Measurements from ENCODE around the gene REG1B. TPM values are rescaled to one million over a fixed set of nuclear protein-coding genes. Genes with fewer than 3 reads are reported as not detected.

The REG1B gene
- total RNA-seq, 1 donor from 2014 or later = not detected

DNA sequence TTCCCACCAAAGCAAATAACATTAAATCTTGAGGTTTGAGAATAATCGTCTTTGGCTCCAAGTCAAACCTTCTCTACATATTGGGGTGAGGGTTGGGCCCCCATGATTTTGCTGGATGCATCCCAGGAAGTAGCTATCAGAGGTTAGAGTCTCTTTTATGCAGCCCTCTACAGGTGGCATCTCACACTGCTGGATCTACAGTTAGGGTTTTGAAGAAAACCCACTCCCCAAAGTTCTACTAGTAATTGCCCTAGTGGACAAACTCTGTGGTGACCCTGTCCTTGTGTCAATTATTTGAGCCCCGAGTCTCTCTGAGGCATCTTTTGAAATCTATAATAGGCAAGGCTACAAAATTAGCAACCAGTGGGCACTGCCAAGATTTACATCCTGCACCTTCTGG, 17.5 kb upstream of the REG1B start:
- Mint-ChIP-seq H3K27ac (no peak overlapping the region), H3K9me3 (peaks cover 7% of the 10 kb centered on the region), H3K36me3 (ENCODE audit: low read depth) (no peaks in the 10 kb centered on the region), H3K27me3 (ENCODE audit: insufficient read depth) (no peaks in the 10 kb centered on the region), H3K4me3 (no peak overlapping the region), H3K4me1 (ENCODE audit: low read depth) (no peaks in the 10 kb centered on the region)
- no peak for DNase-seq (ENCODE audit: low spot score)
- intact Hi-C loops (cut with micrococcal nuclease) = no loop called here

DNA sequence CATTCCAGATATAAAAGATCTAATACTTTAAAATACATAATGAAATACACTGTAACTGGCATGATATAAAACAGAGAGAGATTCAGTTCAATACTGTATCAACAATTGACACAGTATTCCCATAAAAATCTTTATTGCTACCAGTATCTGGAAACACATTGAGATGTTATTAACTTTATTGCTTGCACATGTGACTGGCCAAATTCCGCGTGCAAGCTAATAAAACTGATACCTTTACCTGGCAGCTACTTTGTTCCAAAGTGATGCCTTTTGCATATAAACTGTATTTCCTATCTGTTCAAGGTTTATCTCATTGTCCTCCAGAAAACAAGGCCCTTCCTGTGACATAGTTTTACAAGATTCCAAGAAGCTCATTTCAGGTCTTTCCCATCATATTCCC, 15.4 kb upstream of the REG1B start:
- Mint-ChIP-seq H3K27ac (no peak overlapping the region), H3K4me1 (ENCODE audit: low read depth) (no peaks in the 10 kb centered on the region), H3K27me3 (ENCODE audit: insufficient read depth) (no peaks in the 10 kb centered on the region), H3K4me3 (no peak overlapping the region), H3K9me3 (peaks cover 8% of the 10 kb centered on the region), H3K36me3 (ENCODE audit: low read depth) (no peaks in the 10 kb centered on the region)
- DNase-seq (ENCODE audit: low spot score) = no peak
- intact Hi-C loops (cut with micrococcal nuclease) = no loop called here

DNA sequence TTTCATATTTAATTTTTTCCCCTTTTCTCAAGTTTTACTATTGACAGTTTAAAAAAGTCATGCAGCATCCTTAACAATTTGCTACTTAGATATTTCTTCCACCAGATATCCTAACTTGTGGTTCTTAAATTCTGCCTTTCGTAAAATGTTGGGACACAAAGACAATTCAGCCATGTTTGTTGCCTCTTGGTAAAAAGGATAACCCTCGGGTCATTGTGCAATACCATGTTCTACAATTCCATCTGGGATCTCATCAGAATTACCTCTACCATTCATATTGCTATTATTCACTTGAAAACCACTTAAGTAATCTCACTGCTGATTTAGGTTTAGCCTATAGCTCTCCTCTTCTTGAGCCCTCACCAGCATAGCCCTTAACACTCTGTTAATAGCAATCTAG, 13.2 kb upstream of the REG1B start:
- intact Hi-C loops (cut with micrococcal nuclease) = no loop called here
- Mint-ChIP-seq H3K9me3 (peaks cover 15% of the 10 kb centered on the region), H3K27me3 (ENCODE audit: insufficient read depth) (no peaks in the 10 kb centered on the region), H3K4me3 (no peak overlapping the region), H3K36me3 (ENCODE audit: low read depth) (no peaks in the 10 kb centered on the region), H3K4me1 (ENCODE audit: low read depth) (no peaks in the 10 kb centered on the region), H3K27ac (no peak overlapping the region)
- no peak for DNase-seq (ENCODE audit: low spot score)

DNA sequence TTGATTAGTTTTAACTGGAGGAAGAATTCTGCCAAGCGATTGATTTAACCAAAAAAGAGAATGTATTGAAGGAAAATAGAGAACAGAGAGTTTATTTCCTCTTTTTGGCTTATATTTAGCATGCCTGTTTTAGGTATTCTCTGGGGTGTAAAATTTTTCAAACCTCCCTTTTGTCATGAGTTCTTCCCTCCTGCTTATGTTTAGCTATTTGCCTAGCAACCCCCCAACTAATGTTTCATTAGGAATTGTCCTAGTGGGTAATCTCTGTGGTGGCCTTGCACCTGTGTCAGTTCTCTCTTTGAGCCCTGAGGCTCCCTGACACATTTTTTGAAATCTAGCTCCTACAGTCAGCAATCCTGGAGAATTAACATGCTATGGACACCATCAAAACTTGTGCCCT, 12.5 kb upstream of the REG1B start:
- no peak for DNase-seq (ENCODE audit: low spot score)
- no peaks in the 10 kb centered on the region for H3K27me3 Mint-ChIP-seq (ENCODE audit: insufficient read depth)
- H3K4me1 Mint-ChIP-seq (ENCODE audit: low read depth) = no peaks in the 10 kb centered on the region
- intact Hi-C loops (cut with micrococcal nuclease) = no loop called here
- H3K27ac Mint-ChIP-seq = no peak overlapping the region
- H3K9me3 Mint-ChIP-seq = peaks cover 15% of the 10 kb centered on the region
- H3K4me3 Mint-ChIP-seq = no peak overlapping the region
- no peaks in the 10 kb centered on the region for H3K36me3 Mint-ChIP-seq (ENCODE audit: low read depth)

DNA sequence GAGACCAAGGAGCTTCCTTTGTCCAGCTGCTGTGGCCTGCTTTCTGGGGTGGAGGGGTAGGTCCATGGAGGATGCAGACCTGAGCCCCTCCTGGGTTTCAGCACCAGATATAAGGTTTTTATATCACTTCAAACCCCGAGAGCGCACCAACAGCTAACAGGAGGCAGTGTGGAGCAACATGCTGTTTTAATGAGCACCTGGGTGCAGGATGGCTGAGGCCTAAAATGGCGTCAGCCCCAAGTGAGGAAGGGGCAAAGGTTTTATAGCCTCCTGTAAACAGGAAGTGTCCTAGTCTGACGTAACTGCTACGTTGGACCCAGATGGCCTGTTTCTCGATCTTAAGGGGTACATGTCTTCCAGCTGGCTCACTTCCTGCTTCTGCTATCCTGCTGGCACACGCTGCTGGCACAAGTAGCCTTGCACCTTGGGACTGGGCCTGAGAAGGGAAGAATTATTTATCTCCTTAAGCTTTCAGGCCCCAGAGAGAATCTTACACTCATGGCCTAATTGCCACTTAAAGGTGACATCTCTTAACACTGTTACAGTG, 11.4 kb upstream of the REG1B start:
- peaks cover 15% of the 10 kb centered on the region for H3K9me3 Mint-ChIP-seq
- no peak overlapping the region for H3K27ac Mint-ChIP-seq
- no peak overlapping the region for H3K4me3 Mint-ChIP-seq
- intact Hi-C loops (cut with micrococcal nuclease) = no loop called here
- no peaks in the 10 kb centered on the region for H3K36me3 Mint-ChIP-seq (ENCODE audit: low read depth)
- H3K27me3 Mint-ChIP-seq (ENCODE audit: insufficient read depth) = no peaks in the 10 kb centered on the region
- H3K4me1 Mint-ChIP-seq (ENCODE audit: low read depth) = no peaks in the 10 kb centered on the region
- no peak for DNase-seq (ENCODE audit: low spot score)

DNA sequence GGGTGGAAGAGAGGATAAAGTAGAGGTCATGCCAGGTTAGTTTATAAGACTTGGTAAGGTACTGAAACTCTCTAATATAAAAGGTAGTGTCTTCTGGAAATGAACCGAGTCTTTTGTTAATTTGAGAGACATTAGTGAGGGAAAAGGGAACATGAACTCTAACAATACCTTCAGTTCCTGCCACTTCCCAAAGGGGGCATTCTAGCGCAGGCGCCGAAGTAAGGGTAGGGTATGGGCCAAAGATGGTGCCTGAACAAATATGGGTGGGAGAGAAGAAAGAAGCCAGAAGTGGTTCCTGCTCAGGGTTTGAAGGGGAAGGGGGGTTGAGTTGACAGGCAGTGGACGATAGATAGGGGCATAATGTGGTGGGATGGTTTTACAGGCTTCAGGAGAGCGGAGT, 10.1 kb upstream of the REG1B start:
- intact Hi-C loops (cut with micrococcal nuclease) = no loop called here
- no peak for DNase-seq (ENCODE audit: low spot score)
- Mint-ChIP-seq H3K36me3 (ENCODE audit: low read depth) (no peaks in the 10 kb centered on the region), H3K9me3 (peaks cover 15% of the 10 kb centered on the region), H3K27me3 (ENCODE audit: insufficient read depth) (no peaks in the 10 kb centered on the region), H3K4me1 (ENCODE audit: low read depth) (no peaks in the 10 kb centered on the region), H3K27ac (no peak overlapping the region), H3K4me3 (no peak overlapping the region)

DNA sequence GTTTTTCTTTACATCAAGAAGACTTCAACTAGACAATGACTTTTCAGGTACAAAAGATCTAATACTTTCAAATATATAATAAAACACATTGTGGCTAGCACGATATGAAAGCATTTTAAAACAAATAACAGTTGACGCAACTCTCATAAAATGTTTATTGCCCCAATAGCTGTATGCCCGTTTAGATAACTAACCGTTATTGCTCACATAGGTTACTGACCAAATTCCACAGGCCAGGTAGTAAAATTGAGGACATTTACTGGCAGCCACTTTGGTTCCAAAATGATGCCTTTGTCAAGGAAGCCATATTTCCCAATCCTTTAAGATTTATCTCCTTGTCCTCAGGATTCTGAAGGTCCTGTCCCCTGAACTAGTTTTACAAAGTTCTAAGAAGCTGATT, 2.9 kb upstream of the REG1B start:
- H3K27ac Mint-ChIP-seq = no peak overlapping the region
- no peak for DNase-seq (ENCODE audit: low spot score)
- no peaks in the 10 kb centered on the region for H3K4me1 Mint-ChIP-seq (ENCODE audit: low read depth)
- no peaks in the 10 kb centered on the region for H3K36me3 Mint-ChIP-seq (ENCODE audit: low read depth)
- H3K9me3 Mint-ChIP-seq = peaks cover 3% of the 10 kb centered on the region
- H3K4me3 Mint-ChIP-seq = no peak overlapping the region
- H3K27me3 Mint-ChIP-seq (ENCODE audit: insufficient read depth) = no peaks in the 10 kb centered on the region
- intact Hi-C loops (cut with micrococcal nuclease) = no loop called here

DNA sequence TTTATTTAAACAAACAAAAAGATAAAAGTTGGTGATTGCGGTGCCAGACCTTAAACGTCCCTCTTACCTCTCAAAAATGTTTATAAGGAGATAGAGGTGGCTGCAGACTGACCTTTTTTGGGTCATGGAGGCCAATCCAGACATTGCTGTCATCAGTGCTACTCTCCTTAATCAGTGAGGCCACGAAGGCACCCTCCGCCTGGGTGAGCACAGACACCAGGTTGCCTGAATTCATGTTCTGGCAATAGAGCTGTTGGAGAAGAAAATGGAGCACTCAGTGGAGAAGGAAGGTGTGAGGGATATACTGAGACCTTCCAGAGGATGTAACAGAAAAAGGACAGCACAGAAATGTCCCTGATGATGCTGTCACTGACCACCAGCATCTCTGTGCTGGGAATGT, 1.5 kb downstream of the REG1B start:
- no peak overlapping the region for H3K27ac Mint-ChIP-seq
- peaks cover 7% of the 10 kb centered on the region for H3K9me3 Mint-ChIP-seq
- no peaks in the 10 kb centered on the region for H3K36me3 Mint-ChIP-seq (ENCODE audit: low read depth)
- no peak overlapping the region for H3K4me3 Mint-ChIP-seq
- H3K27me3 Mint-ChIP-seq (ENCODE audit: insufficient read depth) = no peaks in the 10 kb centered on the region
- H3K4me1 Mint-ChIP-seq (ENCODE audit: low read depth) = no peaks in the 10 kb centered on the region
- intact Hi-C loops (cut with micrococcal nuclease) = no loop called here
- no peak for DNase-seq (ENCODE audit: low spot score)

DNA sequence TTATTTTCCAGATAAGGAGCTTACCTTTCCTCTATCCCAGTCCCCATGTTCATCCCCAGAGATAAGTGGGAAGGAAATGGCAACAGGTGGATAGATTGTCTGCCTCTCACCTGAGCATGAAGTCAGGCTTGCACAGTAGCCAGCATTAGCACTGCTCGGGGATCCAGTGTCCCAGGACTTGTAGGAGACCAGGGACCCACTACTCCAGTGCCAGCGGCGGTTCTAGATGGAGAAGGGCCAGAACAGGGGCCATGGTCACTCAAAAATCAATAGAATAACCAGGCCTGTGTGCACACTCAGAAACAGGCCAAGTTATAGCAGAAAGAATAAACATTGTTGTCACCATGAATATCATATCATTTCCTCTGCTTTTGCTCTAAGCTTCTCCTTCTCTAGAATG, 2.4 kb downstream of the REG1B start:
- H3K27me3 Mint-ChIP-seq (ENCODE audit: insufficient read depth) = no peaks in the 10 kb centered on the region
- H3K4me3 Mint-ChIP-seq = no peak overlapping the region
- no peaks in the 10 kb centered on the region for H3K4me1 Mint-ChIP-seq (ENCODE audit: low read depth)
- no peak for DNase-seq (ENCODE audit: low spot score)
- peaks cover 12% of the 10 kb centered on the region for H3K9me3 Mint-ChIP-seq
- no peaks in the 10 kb centered on the region for H3K36me3 Mint-ChIP-seq (ENCODE audit: low read depth)
- H3K27ac Mint-ChIP-seq = no peak overlapping the region
- intact Hi-C loops (cut with micrococcal nuclease) = no loop called here

DNA sequence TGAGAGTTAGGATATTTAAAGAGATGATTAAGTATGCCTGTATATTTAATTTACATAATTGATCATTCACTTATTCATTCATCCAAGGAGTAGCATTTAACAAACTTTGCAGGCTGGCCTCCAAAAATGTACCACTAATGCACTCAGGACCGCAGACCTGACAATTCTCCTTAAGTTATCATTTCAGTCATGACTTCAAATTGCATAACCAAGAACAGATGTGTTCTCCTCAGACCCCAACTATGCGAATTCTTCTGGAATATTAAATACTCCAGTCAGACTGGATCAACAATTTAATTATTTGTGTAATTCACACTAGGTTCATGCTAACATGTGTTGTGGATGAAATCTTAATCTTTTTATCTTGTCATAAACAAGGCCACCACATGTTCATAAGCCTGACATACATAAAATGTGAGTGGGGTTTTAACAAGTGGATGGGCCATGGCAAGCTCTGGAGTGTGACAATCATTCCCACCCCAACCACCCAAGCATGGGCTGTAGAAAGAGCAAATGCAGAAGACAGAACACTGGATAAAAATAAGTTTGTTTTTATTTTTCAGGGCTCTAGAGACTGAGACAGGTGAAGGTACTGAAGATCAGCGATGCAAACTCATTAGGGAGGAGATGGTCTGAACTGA, 3.2 kb downstream of the REG1B start:
- Mint-ChIP-seq H3K4me3 (no peak overlapping the region), H3K9me3 (peaks cover 12% of the 10 kb centered on the region), H3K36me3 (ENCODE audit: low read depth) (no peaks in the 10 kb centered on the region), H3K4me1 (ENCODE audit: low read depth) (no peaks in the 10 kb centered on the region), H3K27ac (no peak overlapping the region), H3K27me3 (ENCODE audit: insufficient read depth) (no peaks in the 10 kb centered on the region)
- intact Hi-C loops (cut with micrococcal nuclease) = no loop called here
- no peak for DNase-seq (ENCODE audit: low spot score)

DNA sequence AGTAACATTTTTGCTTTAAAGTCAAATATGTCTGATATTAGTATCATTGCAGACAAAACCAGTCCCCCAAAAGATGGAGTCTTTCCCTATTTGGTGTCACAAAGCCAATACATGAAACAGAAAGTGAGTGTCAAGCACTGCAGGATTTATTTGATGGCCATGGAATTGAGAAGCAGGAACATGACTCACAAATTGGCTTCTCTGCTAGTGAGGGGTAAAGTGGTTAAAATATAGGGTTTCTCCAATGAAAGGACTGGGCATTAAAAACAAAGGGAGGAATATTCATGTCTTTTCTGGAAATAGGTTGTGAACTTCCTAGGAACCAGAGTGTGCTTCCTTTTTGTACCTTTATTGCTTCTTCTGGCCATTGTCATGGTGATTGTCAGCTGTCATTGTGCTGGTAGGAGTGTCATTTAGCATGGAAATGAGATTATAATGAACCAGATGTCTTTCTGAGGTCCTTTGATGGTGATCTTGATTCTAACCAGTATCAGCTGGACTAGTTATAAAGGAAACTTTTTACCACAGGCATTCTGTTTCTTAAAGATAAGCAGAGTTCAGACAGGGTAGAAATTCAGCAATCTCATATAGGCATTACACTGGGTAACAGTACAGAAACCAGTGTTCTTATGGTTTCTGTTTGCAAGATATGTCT, 4.1 kb downstream of the REG1B start:
- Mint-ChIP-seq H3K4me1 (ENCODE audit: low read depth) (no peaks in the 10 kb centered on the region), H3K4me3 (no peak overlapping the region), H3K36me3 (ENCODE audit: low read depth) (no peaks in the 10 kb centered on the region), H3K27me3 (ENCODE audit: insufficient read depth) (no peaks in the 10 kb centered on the region), H3K9me3 (peaks cover 12% of the 10 kb centered on the region), H3K27ac (no peak overlapping the region)
- intact Hi-C loops (cut with micrococcal nuclease) = no loop called here
- DNase-seq (ENCODE audit: low spot score) = no peak

DNA sequence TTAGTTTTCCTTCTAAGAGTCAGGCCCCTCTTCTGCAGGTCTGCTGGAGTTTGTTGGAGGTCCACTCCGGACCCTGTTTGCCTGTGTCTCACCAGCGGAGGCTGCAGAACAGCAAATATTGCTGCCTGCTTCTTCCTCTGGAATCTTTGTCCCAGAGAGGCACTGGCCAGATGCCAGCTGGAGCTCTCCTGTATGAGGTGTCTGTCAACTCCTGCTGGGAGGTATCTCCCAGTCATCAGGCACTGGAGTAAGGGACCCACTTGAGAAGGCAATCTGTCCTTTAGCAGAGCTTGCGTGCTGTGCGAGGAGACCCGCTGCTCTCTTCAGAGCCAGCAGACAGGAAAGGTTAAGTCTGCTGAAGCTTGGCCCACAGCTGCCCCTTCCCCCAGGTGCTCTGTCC, 4.8 kb downstream of the REG1B start:
- intact Hi-C loops (cut with micrococcal nuclease) = no loop called here
- DNase-seq (ENCODE audit: low spot score) = no peak
- Mint-ChIP-seq H3K9me3 (peaks cover 9% of the 10 kb centered on the region), H3K4me1 (ENCODE audit: low read depth) (no peaks in the 10 kb centered on the region), H3K27ac (no peak overlapping the region), H3K36me3 (ENCODE audit: low read depth) (no peaks in the 10 kb centered on the region), H3K4me3 (no peak overlapping the region), H3K27me3 (ENCODE audit: insufficient read depth) (no peaks in the 10 kb centered on the region)

DNA sequence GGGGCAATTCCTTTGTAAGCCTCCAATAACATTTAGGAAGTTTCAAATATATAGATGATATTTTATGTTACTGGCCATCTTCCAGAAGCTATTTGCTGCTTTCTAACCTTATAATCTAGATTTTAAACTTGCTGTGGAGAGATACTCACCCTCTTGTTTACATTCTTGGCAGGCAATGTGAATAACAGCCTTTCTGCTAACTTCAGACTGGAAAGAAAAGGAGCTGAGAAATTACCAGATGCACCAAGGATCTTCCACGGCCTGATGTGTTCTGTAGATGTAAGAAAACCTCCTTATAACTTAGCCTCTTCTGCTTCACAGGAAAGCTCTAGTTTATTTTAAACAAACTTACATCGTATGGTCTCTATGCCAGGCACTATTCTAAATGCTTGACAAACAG, 16.7 kb downstream of the REG1B start:
- Mint-ChIP-seq H3K4me3 (no peak overlapping the region), H3K27me3 (ENCODE audit: insufficient read depth) (no peaks in the 10 kb centered on the region), H3K4me1 (ENCODE audit: low read depth) (no peaks in the 10 kb centered on the region), H3K27ac (no peak overlapping the region), H3K9me3 (peaks cover 4% of the 10 kb centered on the region), H3K36me3 (ENCODE audit: low read depth) (no peaks in the 10 kb centered on the region)
- DNase-seq (ENCODE audit: low spot score) = no peak
- intact Hi-C loops (cut with micrococcal nuclease) = no loop called here

DNA sequence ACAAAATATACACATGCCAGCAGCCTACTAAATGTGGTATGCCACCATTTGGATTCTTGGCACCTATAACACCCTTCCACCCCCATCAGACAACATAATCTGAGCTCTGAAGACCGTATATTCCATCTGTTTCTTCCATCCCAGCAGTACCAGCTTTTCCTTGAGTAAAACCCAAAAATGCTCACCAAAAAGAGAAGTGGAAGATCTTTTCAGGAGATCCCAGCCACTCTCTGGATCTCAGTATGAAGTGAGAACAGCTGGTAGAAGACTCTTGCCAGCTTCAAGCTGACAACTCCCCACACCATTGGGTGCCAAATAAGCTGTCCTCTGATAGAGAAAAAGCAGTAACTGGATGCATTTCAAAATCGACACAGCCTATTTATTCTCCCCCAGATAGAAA, 22.6 kb downstream of the REG1B start:
- H3K4me1 Mint-ChIP-seq (ENCODE audit: low read depth) = no peaks in the 10 kb centered on the region
- DNase-seq (ENCODE audit: low spot score) = no peak
- no peaks in the 10 kb centered on the region for H3K9me3 Mint-ChIP-seq
- H3K36me3 Mint-ChIP-seq (ENCODE audit: low read depth) = no peaks in the 10 kb centered on the region
- H3K27ac Mint-ChIP-seq = no peak overlapping the region
- intact Hi-C loops (cut with micrococcal nuclease) = no loop called here
- no peak overlapping the region for H3K4me3 Mint-ChIP-seq
- no peaks in the 10 kb centered on the region for H3K27me3 Mint-ChIP-seq (ENCODE audit: insufficient read depth)
